ENCODE results near the gene ORAI1. TPM values are rescaled to one million over a fixed set of nuclear protein-coding genes. Genes with fewer than 3 reads are reported as not detected.

Gene ORAI1
- total RNA-seq, 4 donors from 2014 or later, result 3.3 to 17.4 (median 8.7) TPM

- Histone ChIP-seq H3K4me1 (peaks cover 0 to 4% (median 0%) of the 10 kb centered on the region in 4 donors), H3K27me3 (no peaks in the 10 kb centered on the region), H3K36me3 (no peaks in the 10 kb centered on the region), H3K9me3 (no peaks in the 10 kb centered on the region), H3K4me3 (no peak overlapping the region), H3K27ac (no peak overlapping the region)
- no peak for DNase-seq
- no peak for TF ChIP-seq POLR2A (IDR thresholded peaks at IDR 0.05)
- TF ChIP-seq CTCF (IDR thresholded peaks at IDR 0.05), result no peak
Observed at GRCh38 chr12:121688966-121689365, 62.6 kb downstream of the ORAI1 start.

GRCh38 chr12:121689430-121689829 is 63.1 kb downstream of the ORAI1 start:
- no peak overlapping the region for H3K4me3 ChIP-seq
- no peak for DNase-seq
- no peaks in the 10 kb centered on the region for H3K9me3 ChIP-seq
- H3K4me1 ChIP-seq, result peaks cover 0 to 4% (median 0%) of the 10 kb centered on the region in 4 donors
- no peak overlapping the region for H3K27ac ChIP-seq
- no peaks in the 10 kb centered on the region for H3K36me3 ChIP-seq
- H3K27me3 ChIP-seq, result no peaks in the 10 kb centered on the region
- TF ChIP-seq POLR2A (IDR thresholded peaks at IDR 0.05), result no peak
- no peak for TF ChIP-seq CTCF (IDR thresholded peaks at IDR 0.05)

Small RNA genes within 50 kb of the gene (small RNA-seq; reads per million reads assigned to genes)
- gene RNU6-1004P, result 0 reads per million in 2 donors

Other genes starting within 250 kb of the ORAI1 start
- gene RNF34, start 226.4 kb upstream of the ORAI1 start, total RNA-seq, result 10 to 100 TPM; 50.4 to 83.4 (median 72.9) TPM
- gene KDM2B, start 45.5 kb upstream of the ORAI1 start, total RNA-seq, result 100 to 1,000 TPM in 1 of 4 donors, 10 to 100 TPM in 2, 1 to 10 TPM in 1; 10.0 to 115 (median 33.7) TPM
- not detected for gene MORN3, start 43.1 kb downstream of the ORAI1 start, total RNA-seq
- 1 to 10 TPM; 3.7 to 8.6 (median 5.2) TPM for gene TMEM120B, start 86.2 kb downstream of the ORAI1 start, total RNA-seq
- 100 to 1,000 TPM in 2 of 4 donors, 10 to 100 TPM in 2; 31.4 to 134 (median 91.0) TPM for gene RHOF, start 167.2 kb downstream of the ORAI1 start, total RNA-seq
- 10 to 100 TPM; 15.4 to 30.5 (median 25.3) TPM for gene SETD1B, start 177.5 kb downstream of the ORAI1 start, total RNA-seq
- not detected for gene HPD, start 232.3 kb downstream of the ORAI1 start, total RNA-seq